K562 (cell line): Measurements from ENCODE around the gene HDHD5.

ENCODE experiments used
- CTCF ChIP-seq, 3 experiments: IDR thresholded peaks in 2 of 3; conservative IDR thresholded peaks in 1 of 3; 2 replicates each; pipeline ENCODE4 v1.5.1; 2011 to 2012; ENCODE audit warnings: low read length in 3 of 3, mild to moderate bottlenecking in 3 of 3, control low read depth in 2 of 3, improper control_type of control experiment in 1 of 3, inconsistent platforms in 1 of 3, low read depth in 1 of 3, mixed read lengths in 1 of 3, moderate library complexity in 1 of 3; ENCODE audit not compliant: insufficient read depth in 2 of 3
- HMGXB4 ChIP-seq: sonication (generic); formaldehyde crosslinking; IDR thresholded peaks from 2 replicates; pipeline ENCODE4 v1.8.1; 2023; ENCODE audit warnings: mild to moderate bottlenecking, missing genetic modification reagents
- TRIM28 ChIP-seq: fragments of 450-650 bp; IDR thresholded peaks from 2 replicates; pipeline ENCODE4 v1.6.1; 2017

GRCh38 chr22:17115236-17115635 lies 43.8 kb downstream of the HDHD5 start:
- no peak for TF ChIP-seq HMGXB4 (CRISPR knock-in tag)
- no peak for TF ChIP-seq TRIM28
- no peak for TF ChIP-seq CTCF (IDR thresholded peaks at IDR 0.05 in 2 of 3, conservative IDR thresholded peaks at IDR 0.05 in 1 of 3; ENCODE audit: insufficient read depth in 2 of 3, low read depth in 1 of 3, low read length in 3 of 3)
